Measurements from ENCODE around the gene RPS21.

GRCh38 chr20:62350098-62350628, 36.7 kb upstream of the RPS21 start:
- no peak for TF ChIP-seq USF2 (IDR thresholded peaks at IDR 0.05; ENCODE audit: low read depth, low read length)
- TF ChIP-seq CTCF (conservative IDR thresholded peaks at IDR 0.05; ENCODE audit: low read depth, low read length) = no peak
- TF ChIP-seq RAD21 (IDR thresholded peaks at IDR 0.05; ENCODE audit: low read length) = no peak

Measured in IMR-90 (cell line).